IMR-90 (cell line): ENCODE data around the gene OSGIN1. TPM values are rescaled to one million over a fixed set of nuclear protein-coding genes. Genes with fewer than 3 reads are reported as not detected.

ENCODE experiments used
- ATAC-seq: fragments of 200-7000 bp; cut with Tn5 transposase; 2 replicates; pipeline ENCODE4 v1.9.1; 2020; ENCODE audit warnings: low read depth, mild to moderate bottlenecking, moderate library complexity
- BruUV-seq: library from RNA; stranded (reverse); fragments of 400-500 nt; replicated peaks from 2 replicates; lab custom pipeline; 2021; lab: Mats Ljungman, UMichigan
- CTCF ChIA-PET: fragments of 300-600 bp; formaldehyde crosslinking; extraction: SDS; loops from one replicate; lab custom pipeline; 2021; ENCODE audit warnings: antibody characterized with exemption; lab: Yijun Ruan, JAX
- POLR2A ChIA-PET: fragments of 300-600 bp; sonication (Branson Sonifier 250); formaldehyde crosslinking; loops from one replicate; lab custom pipeline; 2022; ENCODE audit warnings: antibody characterized with exemption; ENCODE audit not compliant: unreplicated experiment; lab: Charles Lee
- DNase-seq: peaks from one replicate; pipeline ENCODE4 v3.0.0; 2013
- H2AFZ ChIP-seq: replicated peaks from 2 replicates; pipeline ENCODE3; 2013; ENCODE audit warnings: low read length, mild to moderate bottlenecking; ENCODE audit not compliant: poor library complexity
- H2AK5ac ChIP-seq: 2 replicates; pipeline ENCODE4 v1.6.1; 2013; ENCODE audit warnings: low read depth, low read length, inconsistent platforms
- H2AK9ac ChIP-seq: replicated peaks from 2 replicates; pipeline ENCODE3; 2013; ENCODE audit warnings: mild to moderate bottlenecking, low read depth, low read length, moderate library complexity; ENCODE audit not compliant: poor library complexity
- H2BK120ac ChIP-seq: 2 replicates; pipeline ENCODE4 v1.6.1; 2013; ENCODE audit warnings: low read depth, low read length, inconsistent platforms
- H2BK15ac ChIP-seq: 3 replicates; pipeline ENCODE4 v1.6.1; 2013; ENCODE audit warnings: low read depth, low read length, inconsistent platforms
- H2BK20ac ChIP-seq: 2 replicates; pipeline ENCODE4 v1.6.1; 2013; ENCODE audit warnings: low read depth, mild to moderate bottlenecking, inconsistent platforms, low read length, moderate library complexity
- H2BK5ac ChIP-seq: 2 replicates; pipeline ENCODE4 v1.6.1; 2013; ENCODE audit warnings: mild to moderate bottlenecking, low read depth, low read length, inconsistent platforms; ENCODE audit not compliant: poor library complexity, severe bottlenecking
- H3K14ac ChIP-seq: replicated peaks from 2 replicates; pipeline ENCODE4 v1.6.1; 2013; ENCODE audit warnings: low read depth, low read length, inconsistent platforms
- H3K18ac ChIP-seq: 2 replicates; pipeline ENCODE4 v1.6.1; 2013; ENCODE audit warnings: low read depth, low read length, control low read depth
- H3K23ac ChIP-seq: 2 replicates; pipeline ENCODE4 v1.6.1; 2013; ENCODE audit warnings: low read depth, low read length, inconsistent platforms
- H3K27ac ChIP-seq: 2 replicates; pipeline ENCODE4 v1.5.1; 2013; ENCODE audit warnings: mild to moderate bottlenecking, control low read depth, low read length; ENCODE audit not compliant: insufficient read depth
- H3K27me3 ChIP-seq: 2 replicates; pipeline ENCODE4 v1.6.1; 2013; ENCODE audit warnings: low read length; ENCODE audit not compliant: control insufficient read depth, insufficient read depth
- H3K36me3 ChIP-seq: 2 replicates; pipeline ENCODE4 v1.6.1; 2013; ENCODE audit warnings: low read length, mixed read lengths; ENCODE audit not compliant: control insufficient read depth, insufficient read depth
- H3K4ac ChIP-seq: 2 replicates; pipeline ENCODE4 v1.6.1; 2013; ENCODE audit warnings: low read depth, low read length, inconsistent platforms
- H3K4me1 ChIP-seq: 2 replicates; pipeline ENCODE4 v1.6.1; 2013; ENCODE audit warnings: low read length, mixed read lengths; ENCODE audit not compliant: control insufficient read depth, insufficient read depth
- H3K4me2 ChIP-seq: 2 replicates; pipeline ENCODE4 v1.6.1; 2013; ENCODE audit warnings: low read depth, mild to moderate bottlenecking, control low read depth, low read length, moderate library complexity
- H3K4me3 ChIP-seq: 2 replicates; pipeline ENCODE4 v1.5.1; 2013; ENCODE audit warnings: low read depth, mild to moderate bottlenecking, control low read depth, low read length, moderate library complexity; ENCODE audit not compliant: insufficient read depth
- H3K56ac ChIP-seq: 2 replicates; pipeline ENCODE4 v1.6.1; 2013; ENCODE audit warnings: low read length, inconsistent platforms; ENCODE audit not compliant: insufficient read depth; ENCODE audit errors: extremely low read depth
- H3K79me1 ChIP-seq, 2 experiments: 2 replicates each; pipeline ENCODE4 v1.6.1; 2013; ENCODE audit warnings: low read length in 2 of 2, inconsistent platforms in 1 of 2, low read depth in 1 of 2
- H3K9ac ChIP-seq: 2 replicates; pipeline ENCODE4 v1.6.1; 2013; ENCODE audit warnings: low read depth, low read length, control low read depth
- H3K9me1 ChIP-seq: 2 replicates; pipeline ENCODE4 v1.6.1; 2013; ENCODE audit warnings: low read length, inconsistent platforms; ENCODE audit not compliant: insufficient read depth
- H3K9me3 ChIP-seq: 2 replicates; pipeline ENCODE4 v1.6.1; 2013; ENCODE audit warnings: low read length; ENCODE audit not compliant: control insufficient read depth, insufficient read depth
- H4K20me1 ChIP-seq: 2 replicates; pipeline ENCODE4 v1.6.1; 2013; ENCODE audit warnings: low read length, inconsistent platforms; ENCODE audit not compliant: insufficient read depth
- H4K5ac ChIP-seq: 2 replicates; pipeline ENCODE4 v1.6.1; 2013; ENCODE audit warnings: mild to moderate bottlenecking, low read depth, low read length, control low read depth
- H4K8ac ChIP-seq, 2 experiments: 2 replicates each; pipeline ENCODE4 v1.6.1; 2013; ENCODE audit warnings: low read depth in 2 of 2, low read length in 2 of 2, control low read depth in 1 of 2, inconsistent platforms in 1 of 2
- H4K91ac ChIP-seq: 2 replicates; pipeline ENCODE4 v1.6.1; 2013; ENCODE audit warnings: low read depth, low read length, inconsistent platforms; ENCODE audit not compliant: insufficient read depth
- CEBPB ChIP-seq: IDR thresholded peaks from 2 replicates; pipeline ENCODE4 v1.6.1; 2012; ENCODE audit warnings: low read depth, low read length, improper control_type of control experiment
- ELK1 ChIP-seq: fragments of 150-350 bp; IDR thresholded peaks from 2 replicates; pipeline ENCODE4 v1.6.1; 2016; ENCODE audit warnings: low read depth, mild to moderate bottlenecking, low read length, moderate library complexity, borderline replicate concordance
- POLR2A ChIP-seq: IDR thresholded peaks from 2 replicates; pipeline ENCODE4 v1.6.1; 2012; ENCODE audit warnings: mild to moderate bottlenecking, low read depth, low read length
- SMC3 ChIP-seq: fragments of 150-350 bp; IDR thresholded peaks from 2 replicates; pipeline ENCODE4 v1.6.1; 2016; ENCODE audit warnings: low read depth, mild to moderate bottlenecking, antibody characterized with exemption, low read length, moderate library complexity
- WGBS, 2 experiments: methylation state at CpG; one replicate each; pipeline versions ENCODE4 v1.1.5 to v1.1.7; 2013; ENCODE audit warnings: missing lambda C conversion rate in 2 of 2; ENCODE audit not compliant: insufficient read length in 1 of 2; ENCODE audit errors: extremely low coverage in 2 of 2; 5-methylcytosine and 5-hydroxymethylcytosine counted together
- dilution Hi-C: fragments of 300-500 bp; cut with HindIII; formaldehyde crosslinking; loops from one replicate; pipeline ENCODE4 v1.14.3; 2018; ENCODE audit warnings: low sequenced_read_pairs; ENCODE audit not compliant: unreplicated experiment
- in situ Hi-C: fragments of 300-500 bp; cut with MboI; formaldehyde crosslinking; loops from 3 replicates; pipeline ENCODE4 v1.14.3; 2019; ENCODE audit warnings: low sequenced_read_pairs, inconsistent platforms, mixed read lengths
- intact Hi-C: fragments of 100-400 bp; cut with micrococcal nuclease; formaldehyde crosslinking; loops from 2 replicates; pipeline ENCODE4 v1.10.0; 2022
- polyA plus RNA-seq, 3 experiments: library from polyadenylated mRNA; depleted of rRNA; stranded (reverse); fragments of >200 nt; gene quantifications; 2 replicates each; pipeline ENCODE4 v1.2.3, GENCODE V29; 2012; ENCODE audit warnings: low replicate concordance in 1 of 3
- total RNA-seq: library from RNA; depleted of rRNA; stranded (reverse); fragments of >200 nt; gene quantifications from 2 replicates; pipeline ENCODE4 v1.2.3, GENCODE V29; 2012

Gene OSGIN1
- total and polyA plus RNA-seq, 2 of the 4 experiments (the other 2 are of a cell fraction) = 0.90 to 6.4 TPM

GRCh38 chr16:83954577-83955016 is 1.6 kb downstream of the OSGIN1 start:
- peaks cover 10% of the 10 kb centered on the region for H3K36me3 ChIP-seq
- H3K56ac ChIP-seq = no peak overlapping the region
- peaks cover 14% of the 10 kb centered on the region for H3K4me1 ChIP-seq
- H3K9me1 ChIP-seq = peaks cover 8% of the 10 kb centered on the region
- TF ChIP-seq CEBPB = no peak
- no peak for TF ChIP-seq SMC3
- TF ChIP-seq POLR2A = no peak
- no peak for TF ChIP-seq ELK1
- peak overlapping the region; percentile 85 for H2AK9ac ChIP-seq
- H2BK15ac ChIP-seq = no peak overlapping the region
- peak overlapping the region; percentile 13; the same call in 1 of the 2 replicates for H2AK5ac ChIP-seq
- 73% methylated on average over 2 of the region's 9 CpGs; no CpG with 5 or more reads in 1 of the 2 experiments for WGBS, 2 experiments
- intact Hi-C loops (no loop called here), in situ Hi-C loops (loop anchor here (25.0 kb wide), 1 partner anchor 533 kb away; no protein-coding TSS in a partner anchor), dilution Hi-C loops (no loop called here)
- ChIA-PET CTCF (interaction anchor here (0.8 to 1.4 kb wide), 2 partner anchors 10 to 109 kb away, joined by 3 to 4 read pairs; no protein-coding TSS in a partner anchor), POLR2A (no interaction called here)
- no peak overlapping the region for H2BK120ac ChIP-seq
- no peak overlapping the region for H4K5ac ChIP-seq
- peak overlapping the region; percentile 53 for H3K4me2 ChIP-seq
- peak overlapping the region; percentile 19; the same call in 1 of the 2 replicates for H3K4ac ChIP-seq
- H3K79me1 ChIP-seq = peaks cover 0 to 25% of the 10 kb centered on the region in 2 experiments; a peak in 1 of 4 replicates
- no peak overlapping the region; a peak in 1 of 4 replicates for H4K8ac ChIP-seq
- no peak overlapping the region for H2BK20ac ChIP-seq
- 0 out of 2 replicates have a peak overlapping the region, but pooled peaks have one; percentile 35 for H4K91ac ChIP-seq
- no peak overlapping the region for H3K4me3 ChIP-seq
- H4K20me1 ChIP-seq = peaks cover 21% of the 10 kb centered on the region; the same call in 1 of the 2 replicates
- no peak overlapping the region for H2AFZ ChIP-seq
- H3K9ac ChIP-seq = 0 out of 2 replicates have a peak overlapping the region, but pooled peaks have one; percentile 2
- H2BK5ac ChIP-seq = no peak overlapping the region
- no peak overlapping the region for H3K18ac ChIP-seq
- no peaks in the 10 kb centered on the region for H3K27me3 ChIP-seq
- ATAC-seq = no peak
- no peaks in the 10 kb centered on the region for H3K9me3 ChIP-seq
- no peak overlapping the region for H3K14ac ChIP-seq
- peak; percentile 38 for DNase-seq
- H3K27ac ChIP-seq = no peak overlapping the region
- no peak overlapping the region for H3K23ac ChIP-seq
- no TSS peak for BruUV-seq
